SW480 (cell line): ENCODE results near the gene NFIA.
"Not testable (repeated sequence)": the region's sequence is repeated elsewhere in the genome, so short reads cannot be mapped to it uniquely, and the experiment has no call there.

Experiments
- DNase-seq: peaks from one replicate; pipeline ENCODE4 v3.0.0-alpha.2; 2016; ENCODE audit warnings: low spot score

Gene NFIA

GRCh38 chr1:61102041-61102440 lies 19.7 kb downstream of the NFIA start:
- DNase-seq: no peak

- no peak for DNase-seq
Observed at GRCh38 chr1:61102621-61103020, 20.3 kb downstream of the NFIA start.

DNA sequence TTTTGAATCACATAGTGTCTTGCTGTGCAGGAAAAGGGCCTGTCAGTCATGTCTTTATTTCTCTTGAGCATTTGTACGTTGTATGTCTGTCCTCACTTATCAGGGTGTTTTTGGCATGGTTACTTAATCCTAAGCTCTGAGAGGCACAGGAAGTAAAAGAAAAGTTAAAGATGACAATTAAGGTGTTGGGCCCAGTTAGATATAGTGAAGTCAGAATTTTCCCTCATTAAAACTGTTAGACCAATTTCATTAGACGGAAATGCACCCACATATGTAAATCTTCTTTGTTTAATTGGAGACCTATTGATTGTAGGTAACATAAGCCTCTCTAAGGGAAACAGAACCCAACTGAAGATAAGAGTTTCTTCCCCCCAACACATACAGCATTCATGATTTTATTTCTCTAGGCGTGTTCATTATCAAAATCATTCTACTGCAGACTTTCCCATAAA lies 21.9 kb downstream of the NFIA start:
- no peak for DNase-seq

DNA sequence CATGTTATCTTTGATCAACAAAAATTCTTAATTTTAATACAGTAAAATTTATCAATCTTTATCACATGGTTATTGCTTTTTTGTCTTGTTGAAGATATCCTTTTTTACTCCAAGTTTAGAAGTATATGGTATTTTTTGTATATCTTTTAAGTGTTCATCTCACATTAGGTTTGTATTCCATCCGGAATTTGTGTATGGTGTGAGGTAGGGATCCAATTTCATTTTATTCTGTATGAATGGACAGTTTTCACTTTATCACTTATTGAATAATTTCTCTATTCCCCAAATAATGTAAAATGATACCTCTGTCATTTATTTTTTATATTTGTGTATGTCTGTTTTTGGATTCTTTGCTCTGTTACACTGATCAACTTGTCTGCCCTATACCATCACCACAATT lies 25.3 kb downstream of the NFIA start:
- DNase-seq: no peak

DNA sequence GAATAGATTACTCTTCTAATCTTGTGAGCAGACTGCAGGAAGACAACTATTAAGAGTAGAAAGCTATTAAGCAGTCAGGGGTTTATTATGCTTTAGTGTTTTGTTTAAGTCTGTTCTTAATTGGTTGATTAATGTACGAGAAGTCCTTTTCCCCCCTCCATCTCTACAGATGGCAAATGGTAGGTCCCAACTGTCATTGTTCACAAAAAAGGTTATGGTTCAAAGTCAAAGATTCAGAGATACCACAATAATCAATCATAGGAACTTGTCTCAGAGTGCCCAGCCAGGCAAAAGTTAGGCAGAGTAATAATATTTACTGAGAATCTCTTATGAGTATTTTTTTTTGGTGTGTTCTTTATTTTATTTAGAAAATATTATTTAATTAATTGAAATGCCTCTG lies 26.8 kb downstream of the NFIA start:
- no peak for DNase-seq

DNA sequence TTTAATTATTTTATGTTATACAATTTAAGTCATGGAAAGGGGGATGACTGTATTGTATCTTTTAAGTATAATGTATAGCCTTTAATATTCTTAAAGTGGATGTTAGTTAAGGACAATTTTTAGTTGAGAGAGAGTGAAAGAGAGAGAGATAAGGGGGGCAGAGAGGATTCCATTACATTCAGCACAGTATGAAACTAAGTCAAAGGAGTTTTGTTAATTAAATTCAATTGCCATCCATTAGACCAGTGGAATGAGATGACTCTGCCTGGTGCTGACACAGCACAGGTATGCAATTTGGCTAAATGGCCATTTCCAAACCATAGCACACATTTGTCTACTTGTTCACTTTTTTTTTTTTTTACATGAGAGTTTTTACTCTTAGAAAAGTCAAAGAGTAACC lies 27.5 kb downstream of the NFIA start:
- DNase-seq: no peak

- no peak for DNase-seq
Observed at GRCh38 chr1:61110554-61110953, 28.2 kb downstream of the NFIA start.

DNA sequence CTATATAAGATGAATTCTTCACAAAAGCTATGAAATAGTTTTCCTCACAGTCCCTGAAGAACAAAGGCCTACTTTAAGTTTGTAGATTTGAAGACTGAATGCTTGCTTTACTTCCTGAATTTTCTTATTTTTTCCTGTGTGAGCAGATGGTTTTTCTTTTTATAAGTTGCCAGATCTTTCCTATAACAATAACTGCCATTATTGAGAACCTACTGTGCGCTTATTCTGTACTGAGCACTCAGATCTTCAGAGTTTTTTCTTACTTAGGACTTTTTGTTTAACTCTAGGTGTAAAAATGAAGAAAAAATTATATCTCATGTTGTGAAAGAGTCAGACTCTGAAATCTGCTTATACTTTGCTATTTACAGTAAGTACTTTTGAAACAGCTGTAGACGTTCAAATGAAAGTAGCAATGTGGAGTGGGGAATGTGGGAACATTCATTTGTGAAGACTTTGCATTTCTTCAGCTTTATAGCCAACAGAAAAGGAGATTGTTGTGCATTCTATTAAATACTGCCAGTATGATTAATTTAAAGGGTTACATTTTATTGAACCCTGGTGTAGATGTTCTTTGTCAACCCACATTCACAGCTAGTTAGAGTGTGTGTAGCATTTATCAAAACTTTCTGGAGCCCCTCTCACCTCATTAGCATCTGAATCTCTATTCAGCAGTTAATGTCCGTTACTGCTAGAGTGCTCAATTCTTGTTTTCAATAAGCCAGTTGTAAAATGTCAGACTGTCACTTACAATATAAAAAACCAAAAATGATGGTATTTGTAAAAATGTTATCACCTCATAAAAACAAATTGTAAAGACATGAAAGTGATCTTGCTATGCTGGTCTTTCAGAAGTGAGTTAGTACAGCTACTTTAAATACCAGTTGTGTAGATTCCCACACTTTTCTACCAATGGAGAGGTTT lies 29.0 kb downstream of the NFIA start:
- no peak for DNase-seq

DNA sequence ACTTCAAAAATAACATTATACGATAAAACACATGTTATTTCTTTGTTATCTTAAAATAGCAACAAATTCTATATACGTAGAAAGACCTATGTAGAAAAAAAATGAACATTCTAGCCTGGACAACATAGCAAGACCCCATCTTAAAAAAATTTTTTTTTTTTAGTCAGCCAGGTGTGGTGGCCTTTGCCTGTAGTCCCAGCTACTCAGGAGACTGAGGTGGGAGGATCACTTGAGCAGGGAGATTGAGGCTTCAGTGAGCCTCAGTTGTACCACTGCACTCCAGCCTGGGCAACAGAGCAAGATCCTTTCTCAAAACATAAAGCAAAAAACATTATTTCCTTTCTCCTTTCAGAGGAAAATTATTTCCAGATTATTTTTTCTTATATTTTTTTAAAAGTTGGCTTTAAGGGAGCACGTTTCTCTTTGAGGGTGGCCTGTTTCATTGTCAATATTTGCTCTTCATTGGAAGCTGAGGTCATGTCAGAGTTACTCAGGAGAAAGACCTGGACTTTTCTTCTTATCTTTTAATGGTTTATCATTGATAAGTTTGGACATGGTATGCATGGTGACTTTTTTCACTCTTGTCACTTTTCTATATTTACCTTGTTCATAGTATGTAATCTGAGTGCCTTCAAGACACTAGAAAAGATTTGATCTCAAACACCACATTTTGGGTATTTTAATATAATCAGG lies 32.0 kb downstream of the NFIA start:
- DNase-seq: no peak

DNA sequence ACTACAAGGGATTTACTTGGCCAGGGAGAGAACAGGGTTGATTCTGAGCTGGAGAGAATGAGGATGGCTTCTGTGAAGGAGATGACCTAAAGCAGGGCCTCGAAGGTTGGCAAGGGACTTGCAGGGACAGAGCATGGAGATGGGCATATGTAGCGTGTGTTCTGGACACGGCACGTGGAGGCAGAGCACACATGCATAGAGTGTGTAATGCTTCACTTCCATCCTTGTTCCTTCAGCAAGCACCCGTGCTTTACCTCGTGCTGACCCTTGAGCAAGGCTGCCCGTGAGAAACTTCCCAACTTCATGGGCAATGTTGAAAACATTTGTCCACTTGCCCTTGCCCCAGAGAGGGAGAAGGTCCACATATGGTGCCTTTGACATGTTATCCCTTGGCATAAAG lies 33.1 kb downstream of the NFIA start:
- DNase-seq: no peak

- DNase-seq: no peak
Observed at GRCh38 chr1:61116421-61116820, 34.1 kb downstream of the NFIA start.

DNA sequence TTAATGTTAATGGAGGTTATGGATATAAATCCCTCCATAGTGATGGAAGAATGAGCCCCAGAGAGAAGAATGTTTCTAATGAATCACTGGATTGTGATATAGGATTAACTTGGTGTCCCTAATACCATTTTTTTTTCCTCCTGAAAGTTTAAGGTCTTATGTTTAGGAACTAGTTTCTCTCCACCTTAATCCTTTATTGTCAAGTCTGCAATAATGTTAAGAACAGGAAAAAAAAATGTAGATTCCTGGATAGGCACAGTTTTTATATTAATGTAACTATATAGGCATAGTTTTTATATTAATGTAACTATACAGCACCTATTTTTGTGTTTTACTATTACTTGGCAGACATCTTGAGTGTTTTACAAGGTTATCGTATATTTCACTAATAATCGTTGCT lies 34.9 kb downstream of the NFIA start:
- DNase-seq: no peak

- peak; percentile 29 for DNase-seq
Observed at GRCh38 chr1:61119085-61119484, 36.7 kb downstream of the NFIA start.

DNA sequence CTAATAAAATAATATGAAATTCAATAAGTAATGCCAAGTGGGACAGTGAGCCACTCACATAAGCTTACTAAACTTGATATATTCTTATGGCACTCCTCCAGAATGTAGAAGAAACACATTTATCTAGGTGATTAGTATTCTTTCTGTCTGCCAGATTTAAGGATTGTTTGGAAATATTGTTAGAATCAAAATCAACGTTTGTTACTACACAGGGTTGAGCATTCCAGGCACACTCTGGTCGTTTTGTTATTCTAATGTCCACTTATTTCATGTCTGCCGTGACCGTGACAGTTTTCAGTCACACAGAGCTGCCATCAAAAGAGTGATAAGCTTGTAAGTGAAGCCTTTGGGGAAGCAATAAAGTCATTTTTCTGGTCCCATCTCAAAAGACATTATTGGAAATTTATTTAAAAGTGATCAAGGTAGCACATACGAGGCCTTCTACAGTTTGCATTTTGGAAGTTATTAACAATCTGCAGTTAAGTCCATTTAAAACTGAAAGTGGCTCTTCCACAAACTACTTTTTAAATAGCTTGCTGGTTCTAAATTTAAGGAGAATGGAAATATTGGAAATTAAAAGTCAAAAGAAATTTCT lies 38.0 kb downstream of the NFIA start:
- DNase-seq: no peak

GRCh38 chr1:61120998-61121397 lies 38.6 kb downstream of the NFIA start:
- peak; percentile 37 for DNase-seq

DNA sequence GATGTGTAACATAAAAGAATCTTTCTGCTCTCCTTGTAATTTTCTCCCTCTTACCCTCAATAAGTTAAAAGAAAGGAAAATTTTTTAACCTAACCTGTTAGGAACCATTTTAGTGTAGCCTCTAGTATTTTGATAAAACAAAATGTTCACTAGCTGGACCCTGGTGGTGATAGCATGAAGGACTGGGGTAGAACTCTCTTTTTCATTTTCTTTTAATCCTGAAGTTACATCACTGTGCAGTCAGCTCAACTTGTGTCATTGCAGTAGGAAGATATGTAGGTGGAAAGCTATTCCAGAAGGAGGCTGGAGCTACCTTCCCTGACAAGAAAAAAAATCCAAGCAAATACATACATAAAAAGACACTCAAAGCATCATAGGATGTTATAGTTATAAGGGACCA lies 39.3 kb downstream of the NFIA start:
- no peak for DNase-seq

DNA sequence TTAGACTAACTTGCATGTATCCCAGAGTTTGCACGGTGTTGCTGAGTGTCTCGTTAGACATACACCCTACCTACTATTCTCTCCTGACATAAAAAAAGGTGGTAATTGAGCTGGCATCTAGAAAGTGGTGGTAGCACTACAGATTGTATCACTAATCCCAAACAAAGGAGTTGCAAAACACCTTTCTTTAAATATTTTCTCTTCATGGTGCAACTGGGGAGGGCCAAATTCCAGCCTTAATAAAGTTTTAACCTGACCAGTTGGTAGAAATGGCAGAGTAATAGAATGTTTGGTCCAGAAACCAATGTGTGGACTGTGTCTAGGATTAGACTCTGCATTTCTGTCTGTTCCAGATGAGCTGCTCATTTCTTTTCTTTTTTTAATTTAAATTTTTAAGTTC lies 40.0 kb downstream of the NFIA start:
- DNase-seq: no peak

- no peak for DNase-seq
Observed at GRCh38 chr1:61123326-61123725, 41.0 kb downstream of the NFIA start.

DNA sequence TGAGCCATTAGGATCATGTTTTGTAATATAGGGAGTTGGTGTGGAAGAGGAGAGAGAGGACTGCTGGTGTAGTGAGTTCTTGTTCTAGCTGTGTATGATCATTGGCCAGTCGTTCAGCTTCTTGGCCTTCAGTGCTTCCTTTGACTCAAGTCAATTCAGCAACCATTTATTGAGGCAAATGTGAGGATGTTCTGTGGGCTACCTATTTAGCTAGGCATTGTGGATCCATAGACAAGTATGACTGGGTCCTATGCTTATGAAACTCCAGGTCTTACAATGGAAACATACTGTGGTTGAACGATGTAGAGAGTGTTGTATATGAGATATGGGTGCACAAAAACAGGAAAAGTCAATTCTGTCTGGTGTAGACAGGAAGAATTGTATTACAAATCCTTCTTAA lies 41.7 kb downstream of the NFIA start:
- no peak for DNase-seq

DNA sequence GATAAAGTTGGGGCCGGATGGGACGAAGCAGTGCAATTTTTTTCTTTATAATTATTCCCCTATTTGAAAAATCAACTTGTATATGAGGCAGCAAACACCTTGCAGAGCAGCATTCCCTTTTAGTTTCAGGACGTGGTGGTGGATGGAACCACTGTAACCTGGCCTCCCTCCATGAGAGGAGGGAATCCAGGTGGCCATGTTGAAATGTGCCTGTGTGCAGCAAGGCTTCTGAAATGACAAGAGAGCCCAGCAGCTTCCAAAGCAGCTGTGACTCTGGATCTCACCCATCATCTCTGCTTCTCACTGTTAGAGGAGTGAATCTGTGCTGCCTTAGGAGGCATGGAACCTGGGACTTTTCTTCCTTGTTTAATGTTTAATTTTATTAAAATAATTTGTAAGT lies 42.3 kb downstream of the NFIA start:
- DNase-seq: no peak

DNA sequence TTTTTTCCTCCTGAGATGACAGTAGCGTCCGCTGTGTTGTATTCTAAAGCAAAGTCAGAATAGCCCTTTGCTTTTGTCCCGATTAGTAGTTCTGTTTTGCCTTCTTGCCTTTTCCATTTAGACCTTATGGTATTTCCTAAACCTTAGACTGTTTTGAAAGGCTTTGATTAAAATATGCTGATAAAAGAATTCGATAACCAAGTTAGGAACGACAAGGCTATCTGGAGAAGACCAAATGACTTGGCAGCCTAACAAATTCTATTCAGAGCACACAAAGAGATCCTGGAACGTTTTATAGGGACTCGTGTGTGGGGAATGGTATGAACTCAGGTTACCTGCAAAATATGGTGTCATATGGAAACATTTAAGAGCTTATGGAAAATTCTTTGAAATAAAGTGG lies 42.9 kb downstream of the NFIA start:
- DNase-seq: no peak

GRCh38 chr1:61125895-61126294 lies 43.5 kb downstream of the NFIA start:
- DNase-seq: no peak

GRCh38 chr1:61126843-61127242 lies 44.5 kb downstream of the NFIA start:
- DNase-seq: not testable (repeated sequence)
